ENCODE measurements around the gene LPP. TPM values are rescaled to one million over a fixed set of nuclear protein-coding genes. Genes with fewer than 3 reads are reported as not detected.

The LPP gene
- total and polyA plus RNA-seq, 2 of the 4 experiments (the other 2 are of a cell fraction): 16.0 to 130 TPM

DNA sequence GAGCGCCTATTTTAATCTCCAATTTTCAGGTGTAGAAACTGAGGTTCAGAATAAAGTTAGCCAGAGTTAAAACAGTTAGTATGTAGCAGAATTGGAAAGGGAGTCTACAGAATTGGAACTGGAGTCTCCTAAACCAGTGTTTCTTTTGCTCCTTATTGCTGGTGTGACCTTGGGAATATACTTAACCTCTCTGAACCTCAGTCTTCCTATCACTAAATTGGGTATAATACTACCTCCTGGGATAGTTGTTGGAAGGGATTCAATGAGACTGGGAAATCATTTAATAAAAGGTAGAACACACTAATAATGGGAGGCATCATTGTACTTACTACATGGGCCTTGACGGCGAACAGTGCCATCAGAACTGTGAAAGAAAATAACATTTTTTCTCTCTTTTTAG, 55.1 kb downstream of the LPP start:
- peak overlapping the region; percentile 28 to 56; a peak in 2 of 4 replicates for H4K8ac ChIP-seq (ENCODE audit: low read depth in 2 of 2, low read length in 2 of 2)
- H2BK5ac ChIP-seq (ENCODE audit: low read depth, low read length, poor library complexity, severe bottlenecking): peak overlapping the region; percentile 85
- ChIA-PET POLR2A (ENCODE audit: unreplicated experiment) (no interaction called here), CTCF (no interaction called here)
- peak overlapping the region; percentile 94; the same call in 1 of the 2 replicates for H3K23ac ChIP-seq (ENCODE audit: low read depth, low read length)
- no peak overlapping the region for H2AK9ac ChIP-seq (replicated peaks; ENCODE audit: low read depth, low read length, poor library complexity)
- peak overlapping the region; percentile 86 for H3K18ac ChIP-seq (ENCODE audit: low read depth, low read length)
- H3K56ac ChIP-seq (ENCODE audit: extremely low read depth, insufficient read depth, low read length): 0 out of 2 replicates have a peak overlapping the region, but pooled peaks have one; percentile 17
- peak overlapping the region; percentile 90; the same call in 2 of the 3 replicates for H2BK15ac ChIP-seq (ENCODE audit: low read depth, low read length)
- in situ Hi-C loops (cut with MboI; ENCODE audit: low sequenced_read_pairs): no loop called here
- intact Hi-C loops (cut with micrococcal nuclease): no loop called here
- peak overlapping the region; percentile 19; the same call in 1 of the 2 replicates for H4K5ac ChIP-seq (ENCODE audit: low read depth, low read length)
- peaks cover 17% of the 10 kb centered on the region for H4K20me1 ChIP-seq (ENCODE audit: insufficient read depth, low read length)
- peaks cover 13% of the 10 kb centered on the region for H3K36me3 ChIP-seq (ENCODE audit: control insufficient read depth, insufficient read depth, low read length)
- peak overlapping the region; percentile 83 for H2BK120ac ChIP-seq (ENCODE audit: low read depth, low read length)
- BruUV-seq (replicated peaks): no TSS peak
- H3K9me1 ChIP-seq (ENCODE audit: insufficient read depth, low read length): peaks cover 29% of the 10 kb centered on the region
- no peak overlapping the region for H3K9ac ChIP-seq (ENCODE audit: low read depth, low read length)
- H2AFZ ChIP-seq (replicated peaks; ENCODE audit: low read length, poor library complexity): no peak overlapping the region
- peak overlapping the region; percentile 77 for H3K4ac ChIP-seq (ENCODE audit: low read depth, low read length)
- H3K27ac ChIP-seq (ENCODE audit: insufficient read depth, low read length): peak overlapping the region; percentile 73; the same call in 1 of the 2 replicates
- dilution Hi-C loops (cut with HindIII; ENCODE audit: low sequenced_read_pairs, unreplicated experiment): no loop called here
- H3K27me3 ChIP-seq (ENCODE audit: control insufficient read depth, insufficient read depth, low read length): no peaks in the 10 kb centered on the region
- H3K4me2 ChIP-seq (ENCODE audit: low read depth, low read length): peak overlapping the region; percentile 83; the same call in 1 of the 2 replicates
- WGBS, 2 experiments (ENCODE audit: extremely low coverage in 2 of 2, insufficient read length in 1 of 2): no CpG with 5 or more reads among the region's 3 CpGs
- no peak for TF ChIP-seq FOS (IDR thresholded peaks at IDR 0.05; ENCODE audit: low read depth, low read length)
- TF ChIP-seq MAZ (IDR thresholded peaks at IDR 0.05; ENCODE audit: borderline replicate concordance, low read depth, low read length): no peak
- DNase-seq (no peak), ATAC-seq (ENCODE audit: low read depth) (no peak)
- H3K79me1 ChIP-seq (ENCODE audit: low read depth in 1 of 2, low read length in 2 of 2): peaks cover 60 to 90% of the 10 kb centered on the region in 2 experiments
- H4K91ac ChIP-seq (ENCODE audit: insufficient read depth, low read depth, low read length): peak overlapping the region; percentile 85
- peak overlapping the region; percentile 70 for H3K14ac ChIP-seq (replicated peaks; ENCODE audit: low read depth, low read length)
- H3K4me1 ChIP-seq (ENCODE audit: control insufficient read depth, insufficient read depth, low read length): peaks cover 38% of the 10 kb centered on the region
- no peaks in the 10 kb centered on the region for H3K9me3 ChIP-seq (ENCODE audit: control insufficient read depth, insufficient read depth, low read length)
- peak overlapping the region; percentile 85; the same call in 1 of the 2 replicates for H2BK20ac ChIP-seq (ENCODE audit: low read depth, low read length)
- peak overlapping the region; percentile 98 for H2AK5ac ChIP-seq (ENCODE audit: low read depth, low read length)
- H3K4me3 ChIP-seq (ENCODE audit: insufficient read depth, low read depth, low read length): no peak overlapping the region
